ENCODE data around the gene RNF220. TPM values are rescaled to one million over a fixed set of nuclear protein-coding genes. Genes with fewer than 3 reads are reported as not detected.

Gene RNF220
- total RNA-seq, 1 donor from 2014 or later: 102 TPM

DNA sequence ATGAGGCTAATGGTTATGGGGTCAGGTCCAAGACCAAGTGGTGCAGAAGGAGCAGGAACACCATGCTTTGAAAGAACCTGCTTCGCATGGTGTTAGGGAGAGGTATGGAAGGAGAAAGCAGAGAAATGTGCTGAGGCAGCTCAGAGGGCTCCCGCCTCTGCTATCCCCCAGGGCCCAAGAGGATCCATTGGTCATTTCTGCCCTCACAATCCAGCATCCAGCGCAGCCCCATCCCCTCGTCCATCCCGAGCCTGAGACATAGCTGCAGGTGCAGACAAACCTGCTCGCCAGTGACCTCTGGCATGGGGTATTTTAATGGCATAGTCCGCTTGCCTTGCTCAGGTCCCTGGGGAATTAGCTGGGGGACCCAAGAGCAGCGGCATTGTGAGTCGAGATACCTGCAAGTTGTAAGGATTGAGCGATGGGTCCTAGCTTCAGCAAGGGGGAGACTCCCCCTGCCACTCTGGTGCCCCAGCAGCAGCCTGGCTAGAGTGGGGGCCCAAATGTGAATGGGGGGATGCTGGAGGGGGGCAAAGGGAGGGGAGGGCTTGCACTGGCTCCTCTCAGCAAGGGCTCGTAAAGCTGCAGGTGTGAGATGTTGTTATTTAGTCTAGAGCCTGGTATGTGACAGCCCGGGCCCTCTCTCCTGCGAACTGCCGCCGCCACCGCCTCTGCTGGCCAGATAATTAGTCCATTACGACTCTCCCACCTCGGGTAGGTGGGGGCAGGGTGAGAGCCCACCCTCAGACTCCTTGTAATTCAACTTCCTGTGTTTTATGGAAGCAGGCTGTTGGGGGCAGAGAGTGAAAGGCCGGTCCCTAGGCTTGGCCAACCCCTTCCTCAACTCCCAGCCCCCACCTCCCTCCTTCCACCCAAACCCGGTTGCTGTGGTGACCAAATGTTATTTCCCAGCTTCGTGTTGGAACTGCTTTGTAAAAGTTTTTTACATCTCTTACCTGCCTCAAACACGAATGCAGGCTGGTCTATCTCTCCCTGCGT lies 118.8 kb downstream of the RNF220 start:
- intact Hi-C loops (cut with micrococcal nuclease): no loop called here
- H3K36me3 Mint-ChIP-seq (ENCODE audit: low read depth): no peaks in the 10 kb centered on the region
- no peak overlapping the region for H3K27ac Mint-ChIP-seq
- no peaks in the 10 kb centered on the region for H3K9me3 Mint-ChIP-seq
- DNase-seq: no peak
- H3K4me1 Mint-ChIP-seq: no peaks in the 10 kb centered on the region
- H3K4me3 Mint-ChIP-seq: no peak overlapping the region
- H3K27me3 Mint-ChIP-seq: no peaks in the 10 kb centered on the region

DNA sequence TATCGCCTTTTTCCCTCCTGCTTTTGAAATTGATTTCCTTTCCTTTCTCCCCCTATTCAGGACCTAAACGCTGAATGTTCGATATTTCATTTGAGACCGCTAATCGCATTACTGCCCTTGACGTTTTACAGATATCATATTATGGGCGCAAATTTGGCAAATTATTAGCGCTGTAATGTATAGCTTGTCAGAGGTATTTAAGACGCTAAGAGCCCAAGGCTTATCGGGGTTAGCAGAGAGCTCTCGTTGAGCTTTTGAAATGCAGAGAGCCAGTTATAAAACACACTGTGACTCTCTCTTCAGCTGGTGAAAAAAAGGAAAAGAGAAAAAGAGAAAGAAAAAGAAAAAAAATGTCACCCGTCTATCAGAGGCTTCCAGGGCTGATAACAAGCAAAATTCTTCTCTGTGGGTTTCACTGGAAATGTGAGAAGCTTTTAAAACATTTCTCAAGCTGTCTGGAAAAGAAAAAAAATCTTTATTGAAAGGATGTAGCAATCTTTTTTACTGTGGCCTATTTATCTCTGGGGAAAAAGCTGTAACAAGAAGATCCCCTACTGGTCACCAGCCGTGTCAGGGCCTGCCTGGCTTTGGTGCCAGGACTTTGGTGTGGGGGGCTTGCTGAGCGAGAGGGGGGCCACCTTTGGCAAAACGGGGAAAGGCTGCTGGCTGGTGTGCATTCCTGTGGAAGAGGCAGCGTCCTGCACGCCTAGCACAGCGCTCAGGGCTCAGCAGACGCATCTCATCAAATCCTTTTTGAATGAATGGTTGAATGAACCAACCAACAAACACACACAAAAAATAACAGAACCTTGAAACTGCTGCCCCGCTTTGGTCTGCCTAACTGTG lies 119.8 kb downstream of the RNF220 start:
- Mint-ChIP-seq H3K36me3 (ENCODE audit: low read depth) (no peaks in the 10 kb centered on the region), H3K9me3 (no peaks in the 10 kb centered on the region), H3K4me1 (no peaks in the 10 kb centered on the region), H3K27ac (no peak overlapping the region), H3K4me3 (no peak overlapping the region), H3K27me3 (no peaks in the 10 kb centered on the region)
- intact Hi-C loops (cut with micrococcal nuclease): no loop called here
- no peak for DNase-seq

DNA sequence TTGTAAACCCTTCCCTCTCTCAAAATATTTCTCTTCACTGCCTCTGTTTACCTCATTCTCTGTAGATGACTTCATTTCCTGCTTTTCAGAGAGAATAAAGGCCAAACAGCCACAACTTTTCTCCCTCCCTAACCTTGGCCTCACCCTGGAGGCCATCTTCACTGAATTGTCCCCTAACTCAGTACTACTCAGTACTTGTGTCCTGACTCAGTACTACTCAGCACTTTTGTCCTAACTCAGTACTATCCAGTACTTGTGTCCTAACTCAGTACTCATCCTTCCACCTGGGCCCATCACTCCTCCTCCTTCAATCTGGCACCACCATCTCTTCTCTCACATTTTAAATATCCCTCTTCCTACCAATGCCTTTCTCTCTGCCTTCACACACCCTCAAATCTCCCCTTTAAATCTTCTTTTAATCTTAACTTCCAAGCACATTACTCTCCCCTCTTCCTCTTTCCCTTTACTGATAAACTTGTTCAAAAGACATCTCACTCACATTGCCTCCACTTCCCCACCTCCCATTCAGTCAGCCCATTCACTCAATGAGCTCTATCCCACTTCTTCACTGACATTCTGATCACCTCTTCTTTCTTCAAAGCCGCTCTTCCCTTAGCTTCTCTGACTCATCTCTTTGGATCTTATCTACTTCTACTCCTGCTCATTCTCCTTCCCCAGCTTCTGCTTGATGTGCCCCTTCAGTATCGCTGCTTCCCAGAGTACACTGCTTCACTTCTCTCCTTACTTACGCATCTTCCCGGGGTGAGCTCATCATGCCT lies 121.4 kb downstream of the RNF220 start:
- Mint-ChIP-seq H3K27ac (no peak overlapping the region), H3K4me1 (no peaks in the 10 kb centered on the region), H3K4me3 (no peak overlapping the region), H3K27me3 (peaks cover 6% of the 10 kb centered on the region), H3K36me3 (ENCODE audit: low read depth) (no peaks in the 10 kb centered on the region), H3K9me3 (no peaks in the 10 kb centered on the region)
- no peak for DNase-seq
- intact Hi-C loops (cut with micrococcal nuclease): no loop called here

- peaks cover 7% of the 10 kb centered on the region for H3K4me1 Mint-ChIP-seq
- intact Hi-C loops (cut with micrococcal nuclease): no loop called here
- no peak overlapping the region for H3K27ac Mint-ChIP-seq
Measured at GRCh38 chr1:44531785-44532566, 126.9 kb downstream of the RNF220 start.

GRCh38 chr1:44532567-44532944 lies 127.5 kb downstream of the RNF220 start:
- no peak for DNase-seq
- Mint-ChIP-seq H3K4me3 (no peak overlapping the region), H3K4me1 (peaks cover 7% of the 10 kb centered on the region), H3K27ac (no peak overlapping the region), H3K27me3 (peaks cover 19% of the 10 kb centered on the region), H3K9me3 (no peaks in the 10 kb centered on the region), H3K36me3 (ENCODE audit: low read depth) (no peaks in the 10 kb centered on the region)
- intact Hi-C loops (cut with micrococcal nuclease): no loop called here

More at GRCh38 chr1:44531785-44532566, 126.9 kb downstream of the RNF220 start:
- DNase-seq: no peak
- Mint-ChIP-seq H3K4me3 (no peak overlapping the region), H3K36me3 (ENCODE audit: low read depth) (no peaks in the 10 kb centered on the region), H3K9me3 (no peaks in the 10 kb centered on the region), H3K27me3 (peaks cover 17% of the 10 kb centered on the region)

GRCh38 chr1:44534771-44535170 lies 129.7 kb downstream of the RNF220 start:
- intact Hi-C loops (cut with micrococcal nuclease): no loop called here
- H3K4me1 Mint-ChIP-seq: peaks cover 7% of the 10 kb centered on the region
- no peaks in the 10 kb centered on the region for H3K9me3 Mint-ChIP-seq
- no peak for DNase-seq
- no peaks in the 10 kb centered on the region for H3K36me3 Mint-ChIP-seq (ENCODE audit: low read depth)
- peaks cover 25% of the 10 kb centered on the region for H3K27me3 Mint-ChIP-seq
- no peak overlapping the region for H3K4me3 Mint-ChIP-seq
- H3K27ac Mint-ChIP-seq: no peak overlapping the region

- H3K4me1 Mint-ChIP-seq: peaks cover 7% of the 10 kb centered on the region
- no peaks in the 10 kb centered on the region for H3K9me3 Mint-ChIP-seq
- DNase-seq: no peak
- no peaks in the 10 kb centered on the region for H3K36me3 Mint-ChIP-seq (ENCODE audit: low read depth)
- intact Hi-C loops (cut with micrococcal nuclease): no loop called here
- H3K27ac Mint-ChIP-seq: no peak overlapping the region
- peaks cover 20% of the 10 kb centered on the region for H3K27me3 Mint-ChIP-seq
- H3K4me3 Mint-ChIP-seq: no peak overlapping the region
Measured at GRCh38 chr1:44536357-44537209, 131.5 kb downstream of the RNF220 start.

GRCh38 chr1:44537538-44537937 lies 132.5 kb downstream of the RNF220 start:
- H3K27ac Mint-ChIP-seq: no peak overlapping the region
- H3K4me3 Mint-ChIP-seq: no peak overlapping the region
- intact Hi-C loops (cut with micrococcal nuclease): no loop called here
- H3K4me1 Mint-ChIP-seq: peaks cover 2% of the 10 kb centered on the region
- H3K36me3 Mint-ChIP-seq (ENCODE audit: low read depth): no peaks in the 10 kb centered on the region
- no peaks in the 10 kb centered on the region for H3K9me3 Mint-ChIP-seq
- no peak for DNase-seq
- H3K27me3 Mint-ChIP-seq: peaks cover 15% of the 10 kb centered on the region

- intact Hi-C loops (cut with micrococcal nuclease): no loop called here
- H3K27me3 Mint-ChIP-seq: peaks cover 12% of the 10 kb centered on the region
Measured at GRCh38 chr1:44537956-44538355, 132.9 kb downstream of the RNF220 start.

GRCh38 chr1:44539991-44540730 lies 135.1 kb downstream of the RNF220 start:
- intact Hi-C loops (cut with micrococcal nuclease): no loop called here
- no peak overlapping the region for H3K4me3 Mint-ChIP-seq
- no peak for DNase-seq
- no peaks in the 10 kb centered on the region for H3K9me3 Mint-ChIP-seq
- H3K4me1 Mint-ChIP-seq: no peaks in the 10 kb centered on the region
- H3K36me3 Mint-ChIP-seq (ENCODE audit: low read depth): no peaks in the 10 kb centered on the region
- peaks cover 11% of the 10 kb centered on the region for H3K27me3 Mint-ChIP-seq
- H3K27ac Mint-ChIP-seq: no peak overlapping the region

More at GRCh38 chr1:44537956-44538355, 132.9 kb downstream of the RNF220 start:
- H3K4me3 Mint-ChIP-seq: no peak overlapping the region
- H3K36me3 Mint-ChIP-seq (ENCODE audit: low read depth): no peaks in the 10 kb centered on the region
- no peak for DNase-seq
- no peaks in the 10 kb centered on the region for H3K9me3 Mint-ChIP-seq
- no peak overlapping the region for H3K27ac Mint-ChIP-seq
- H3K4me1 Mint-ChIP-seq: no peaks in the 10 kb centered on the region

GRCh38 chr1:44542420-44543063 lies 137.5 kb downstream of the RNF220 start:
- no peak overlapping the region for H3K4me3 Mint-ChIP-seq
- no peak overlapping the region for H3K27ac Mint-ChIP-seq
- H3K27me3 Mint-ChIP-seq: peaks cover 13% of the 10 kb centered on the region
- H3K4me1 Mint-ChIP-seq: no peaks in the 10 kb centered on the region
- H3K36me3 Mint-ChIP-seq (ENCODE audit: low read depth): no peaks in the 10 kb centered on the region
- DNase-seq: no peak
- intact Hi-C loops (cut with micrococcal nuclease): no loop called here
- H3K9me3 Mint-ChIP-seq: no peaks in the 10 kb centered on the region

Measured in activated CD4-positive, alpha-beta T cell treated with anti-CD3 and anti-CD28 coated beads, Interleukin-2, amount 10 ng/mL, durations not matched to agents 24 days and 14 days (primary cell).